ENCODE results near the gene CKS2. TPM values are rescaled to one million over a fixed set of nuclear protein-coding genes. Genes with fewer than 3 reads are reported as not detected.

The CKS2 gene
- total and polyA plus RNA-seq, 2 experiments from 2014 or later: 70.5 to 108 TPM

- no peak overlapping the region for H3K27ac ChIP-seq
- no peaks in the 10 kb centered on the region for H3K9me3 ChIP-seq (ENCODE audit: low read depth)
- H3K27me3 ChIP-seq: no peaks in the 10 kb centered on the region
- peaks cover 2% of the 10 kb centered on the region for H3K36me3 ChIP-seq
- no peak for DNase-seq (ENCODE audit: low read depth in 1 of 2, low spot score in 1 of 2)
- peaks cover 20% of the 10 kb centered on the region for H3K4me1 ChIP-seq (ENCODE audit: low read depth)
- TF ChIP-seq, protein P1, sequence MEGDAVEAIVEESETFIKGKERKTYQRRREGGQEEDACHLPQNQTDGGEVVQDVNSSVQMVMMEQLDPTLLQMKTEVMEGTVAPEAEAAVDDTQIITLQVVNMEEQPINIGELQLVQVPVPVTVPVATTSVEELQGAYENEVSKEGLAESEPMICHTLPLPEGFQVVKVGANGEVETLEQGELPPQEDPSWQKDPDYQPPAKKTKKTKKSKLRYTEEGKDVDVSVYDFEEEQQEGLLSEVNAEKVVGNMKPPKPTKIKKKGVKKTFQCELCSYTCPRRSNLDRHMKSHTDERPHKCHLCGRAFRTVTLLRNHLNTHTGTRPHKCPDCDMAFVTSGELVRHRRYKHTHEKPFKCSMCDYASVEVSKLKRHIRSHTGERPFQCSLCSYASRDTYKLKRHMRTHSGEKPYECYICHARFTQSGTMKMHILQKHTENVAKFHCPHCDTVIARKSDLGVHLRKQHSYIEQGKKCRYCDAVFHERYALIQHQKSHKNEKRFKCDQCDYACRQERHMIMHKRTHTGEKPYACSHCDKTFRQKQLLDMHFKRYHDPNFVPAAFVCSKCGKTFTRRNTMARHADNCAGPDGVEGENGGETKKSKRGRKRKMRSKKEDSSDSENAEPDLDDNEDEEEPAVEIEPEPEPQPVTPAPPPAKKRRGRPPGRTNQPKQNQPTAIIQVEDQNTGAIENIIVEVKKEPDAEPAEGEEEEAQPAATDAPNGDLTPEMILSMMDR (IDR thresholded peaks at IDR 0.05; ENCODE audit: low read depth, low read length): no peak
- H3K4me3 ChIP-seq: no peak overlapping the region
Measured at GRCh38 chr9:89361816-89362646, 51.0 kb downstream of the CKS2 start.

DNA sequence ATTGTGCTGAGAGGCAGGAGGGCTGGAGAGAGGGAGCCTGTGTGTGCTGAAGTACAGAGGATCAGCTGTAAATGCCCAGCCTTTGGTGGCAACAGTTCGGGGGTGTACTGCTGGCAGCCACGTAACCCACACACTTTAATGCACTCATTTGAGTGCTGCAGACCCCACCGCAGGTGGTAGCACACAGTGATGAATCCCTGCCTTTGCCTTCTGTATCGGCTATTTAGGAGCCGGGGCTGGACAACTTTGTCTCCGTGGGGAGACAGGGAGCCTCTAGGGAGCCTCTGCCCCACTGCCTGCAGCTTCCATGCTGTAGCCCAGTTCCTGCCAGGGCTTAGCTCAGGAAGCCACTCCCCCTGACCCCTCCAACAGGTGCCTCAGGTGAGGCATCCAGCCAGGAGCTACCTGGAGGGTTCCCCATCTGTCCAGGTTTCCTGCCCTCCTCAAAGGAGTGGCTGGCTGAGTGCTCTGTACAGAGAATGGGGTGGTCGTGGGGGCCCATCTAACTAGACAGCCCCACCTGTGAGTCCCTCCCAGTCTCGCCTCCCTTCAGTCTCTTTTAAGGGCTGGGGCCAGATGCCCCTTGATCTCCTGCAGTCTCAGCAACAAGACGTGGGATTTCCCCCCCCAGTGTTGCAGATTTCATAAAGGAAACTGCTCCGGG lies 51.8 kb downstream of the CKS2 start:
- Histone ChIP-seq H3K27ac (no peak overlapping the region), H3K27me3 (no peaks in the 10 kb centered on the region), H3K4me3 (no peak overlapping the region), H3K9me3 (ENCODE audit: low read depth) (no peaks in the 10 kb centered on the region), H3K4me1 (ENCODE audit: low read depth) (peaks cover 20% of the 10 kb centered on the region), H3K36me3 (no peaks in the 10 kb centered on the region)
- TF ChIP-seq, protein P1 (IDR thresholded peaks at IDR 0.05; ENCODE audit: low read depth, low read length): no peak
- DNase-seq (ENCODE audit: low read depth in 1 of 2, low spot score in 1 of 2): no peak

- TF ChIP-seq, protein P1 (IDR thresholded peaks at IDR 0.05; ENCODE audit: low read depth, low read length): no peak
- H3K27me3 ChIP-seq: no peaks in the 10 kb centered on the region
- no peak for DNase-seq (ENCODE audit: low read depth in 1 of 2, low spot score in 1 of 2)
- peaks cover 20% of the 10 kb centered on the region for H3K4me1 ChIP-seq (ENCODE audit: low read depth)
- H3K4me3 ChIP-seq: no peak overlapping the region
- H3K36me3 ChIP-seq: no peaks in the 10 kb centered on the region
- no peaks in the 10 kb centered on the region for H3K9me3 ChIP-seq (ENCODE audit: low read depth)
- H3K27ac ChIP-seq: no peak overlapping the region
Measured at GRCh38 chr9:89363311-89363670, 52.3 kb downstream of the CKS2 start.

DNA sequence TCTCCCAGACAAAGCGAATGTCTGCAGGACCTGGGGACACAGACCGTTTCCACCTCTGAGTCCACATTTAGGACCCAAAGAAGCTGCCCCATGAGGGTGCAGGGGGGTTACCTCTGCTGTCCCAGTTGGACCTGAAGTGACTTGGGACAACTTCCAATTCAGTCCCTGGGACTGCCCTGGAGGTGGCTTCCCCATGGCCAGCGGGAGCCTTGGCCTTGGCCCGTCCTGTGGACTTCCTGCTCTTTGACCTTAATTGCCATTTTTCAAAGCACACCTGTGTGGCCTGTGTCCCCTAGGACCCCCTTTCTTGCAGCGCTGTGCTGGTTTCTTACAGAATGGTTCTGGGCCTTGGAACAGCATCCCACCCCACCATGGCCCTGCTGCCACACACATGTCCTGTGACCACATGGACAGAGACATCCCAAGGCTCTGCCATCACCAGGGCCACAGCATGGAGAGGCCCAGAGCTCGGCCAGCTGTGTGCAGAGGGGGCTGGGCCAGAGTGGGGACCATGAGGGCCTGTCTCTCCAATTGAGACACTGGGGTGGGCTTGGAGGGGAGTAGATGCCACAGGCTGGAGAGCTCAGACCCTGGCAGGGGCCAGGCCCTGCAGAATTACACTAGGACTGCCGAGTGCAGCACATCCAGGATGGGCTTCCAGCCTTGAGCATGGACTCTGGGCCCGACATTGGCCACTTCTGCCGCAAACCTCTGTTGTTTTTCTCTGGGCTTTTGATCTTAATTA lies 53.1 kb downstream of the CKS2 start:
- Histone ChIP-seq H3K36me3 (no peaks in the 10 kb centered on the region), H3K27ac (no peak overlapping the region), H3K4me3 (no peak overlapping the region), H3K4me1 (ENCODE audit: low read depth) (peaks cover 17% of the 10 kb centered on the region), H3K9me3 (ENCODE audit: low read depth) (no peaks in the 10 kb centered on the region), H3K27me3 (no peaks in the 10 kb centered on the region)
- TF ChIP-seq, protein P1 (IDR thresholded peaks at IDR 0.05; ENCODE audit: low read depth, low read length): no peak
- no peak for DNase-seq (ENCODE audit: low read depth in 1 of 2, low spot score in 1 of 2)

GRCh38 chr9:89364666-89365531 lies 53.9 kb downstream of the CKS2 start:
- H3K36me3 ChIP-seq: no peaks in the 10 kb centered on the region
- DNase-seq (ENCODE audit: low read depth in 1 of 2, low spot score in 1 of 2): no peak
- H3K4me3 ChIP-seq: no peak overlapping the region
- H3K4me1 ChIP-seq (ENCODE audit: low read depth): peaks cover 15% of the 10 kb centered on the region
- TF ChIP-seq, protein P1 (IDR thresholded peaks at IDR 0.05; ENCODE audit: low read depth, low read length): no peak
- no peaks in the 10 kb centered on the region for H3K27me3 ChIP-seq
- no peak overlapping the region for H3K27ac ChIP-seq
- no peaks in the 10 kb centered on the region for H3K9me3 ChIP-seq (ENCODE audit: low read depth)
